ENCODE data around the gene GPSM3.
"Not testable (repeated sequence)": the region's sequence is repeated elsewhere in the genome, so short reads cannot be mapped to it uniquely, and the experiment has no call there.

GPSM3 gene

GRCh38 chr6:32202186-32202585 lies 9.7 kb upstream of the GPSM3 start:
- DNase-seq (ENCODE audit: low read depth): no peak

GRCh38 chr6:32200711-32201475 lies 8.4 kb upstream of the GPSM3 start:
- DNase-seq (ENCODE audit: low read depth): no peak

- DNase-seq (ENCODE audit: low read depth): no peak
Observed at GRCh38 chr6:32198866-32199265, 6.4 kb upstream of the GPSM3 start.

GRCh38 chr6:32198345-32198696 lies 5.9 kb upstream of the GPSM3 start:
- DNase-seq (ENCODE audit: low read depth): no peak

GRCh38 chr6:32196682-32197616 lies 4.5 kb upstream of the GPSM3 start:
- no peak for DNase-seq (ENCODE audit: low read depth)

- DNase-seq (ENCODE audit: low read depth): peak; percentile 44
Observed at GRCh38 chr6:32195902-32196681, 3.6 kb upstream of the GPSM3 start.

- DNase-seq (ENCODE audit: low read depth): peak; percentile 100
Observed at GRCh38 chr6:32195652-32195901, 3.1 kb upstream of the GPSM3 start.

GRCh38 chr6:32194825-32195651 lies 2.6 kb upstream of the GPSM3 start:
- no peak for DNase-seq (ENCODE audit: low read depth)

GRCh38 chr6:32194388-32194787 lies 1.9 kb upstream of the GPSM3 start:
- DNase-seq (ENCODE audit: low read depth): no peak

- not testable (repeated sequence) for DNase-seq (ENCODE audit: low read depth)
Observed at GRCh38 chr6:32193096-32193495, 653 bp upstream of the GPSM3 start.

GRCh38 chr6:32191696-32192607 lies 491 bp downstream of the GPSM3 start:
- no peak for DNase-seq (ENCODE audit: low read depth)

- DNase-seq (ENCODE audit: low read depth): no peak
Observed at GRCh38 chr6:32190911-32191677, 1.3 kb downstream of the GPSM3 start.

GRCh38 chr6:32190054-32190851 lies 2.2 kb downstream of the GPSM3 start, which contains the start of gene PBX2:
PBX2 (minus strand) TSS chr6:32190202; CDS start chr6:32189915, 287 bp downstream.
- peak; percentile 66 for DNase-seq (ENCODE audit: low read depth)

- DNase-seq (ENCODE audit: low read depth): no peak
Observed at GRCh38 chr6:32189742-32190053, 2.7 kb downstream of the GPSM3 start.

- DNase-seq (ENCODE audit: low read depth): no peak
Observed at GRCh38 chr6:32189069-32189741, 3.2 kb downstream of the GPSM3 start.

GRCh38 chr6:32188381-32189068 lies 3.9 kb downstream of the GPSM3 start:
- DNase-seq (ENCODE audit: low read depth): no peak

- DNase-seq (ENCODE audit: low read depth): not testable (repeated sequence)
Observed at GRCh38 chr6:32187725-32188380, 4.6 kb downstream of the GPSM3 start.

Data from stimulated activated CD8-positive, alpha-beta memory T cell treated with anti-CD3 and anti-CD28 coated beads, Interleukin-7, amount 100 ng/mL, for 24 hours (primary cell).